K562 (cell line): Measurements from ENCODE around the gene ALK. TPM values are rescaled to one million over a fixed set of nuclear protein-coding genes. Genes with fewer than 3 reads are reported as not detected.

ENCODE experiments used
- ATAC-seq: fragments of 200-7000 bp; cut with Tn5 transposase; 3 replicates; pipeline ENCODE4 v1.9.1; 2020; ENCODE audit warnings: moderate library complexity
- BruUV-seq: library from RNA; stranded (reverse); fragments of 400-500 nt; replicated peaks from 2 replicates; lab custom pipeline; 2021; lab: Mats Ljungman, UMichigan
- CTCF ChIA-PET: fragments of 300-600 bp; formaldehyde crosslinking; extraction: SDS; loops from one replicate; lab custom pipeline; 2021; ENCODE audit warnings: low intra/inter-chr PET ratio; lab: Yijun Ruan, JAX
- POLR2A ChIA-PET: fragments of 300-600, 350-650 bp; sonication (Branson Sonifier 250); formaldehyde crosslinking; extraction: SDS; loops from one replicate; lab custom pipeline; 2021; ENCODE audit warnings: antibody characterized with exemption, inconsistent platforms; lab: Yijun Ruan, JAX
- DNase-seq, 4 experiments: peaks; one replicate each; pipeline versions ENCODE4 v3.0.0 to v3.0.0-alpha.2; 2011 to 2018; ENCODE audit warnings: low spot score in 3 of 4, mixed read lengths in 3 of 4; ENCODE audit errors: extremely low read depth in 1 of 4
- FAIRE-seq: peaks from 2 replicates; lab custom pipeline; 2011; peaks lifted over from hg19 to GRCh38; lab: Jason Lieb, UNC
- H2AFZ ChIP-seq: 2 replicates; pipeline ENCODE4 v1.6.0; 2011; ENCODE audit warnings: low read depth, low read length, control low read depth, inconsistent platforms
- H3K27ac ChIP-seq: fragments of 200-600 bp; 3 replicates; pipeline ENCODE4 v1.8.0; 2011; ENCODE audit warnings: low read depth, mild to moderate bottlenecking, control low read depth, inconsistent platforms, low read length, moderate library complexity, mixed read lengths; ENCODE audit errors: extremely low read depth
- H3K27me3 ChIP-seq, 2 experiments: fragments of 300-600 bp in 1 of 2; 2 replicates in 1 of 2; 3 replicates in 1 of 2; pipeline versions ENCODE4 v1.6.0 to v1.8.0; 2011; ENCODE audit warnings: inconsistent platforms in 2 of 2, low read length in 2 of 2, mild to moderate bottlenecking in 1 of 2, mixed read lengths in 1 of 2, moderate library complexity in 1 of 2; ENCODE audit not compliant: control insufficient read depth in 2 of 2, insufficient read depth in 2 of 2
- H3K36me3 ChIP-seq: fragments of 300-600 bp; 3 replicates; pipeline ENCODE4 v1.8.0; 2011; ENCODE audit warnings: mild to moderate bottlenecking, low read length, inconsistent platforms; ENCODE audit not compliant: control insufficient read depth, insufficient read depth
- H3K4me1 ChIP-seq, 2 experiments: fragments of 200-600 bp in 1 of 2; replicated peaks in 1 of 2; 2 replicates in 1 of 2; 3 replicates in 1 of 2; pipeline versions ENCODE4 v1.5.1 to v1.8.0; 2011; ENCODE audit warnings: inconsistent platforms in 2 of 2, low read length in 2 of 2, mild to moderate bottlenecking in 1 of 2, mixed read lengths in 1 of 2, moderate library complexity in 1 of 2; ENCODE audit not compliant: control insufficient read depth in 2 of 2, insufficient read depth in 2 of 2
- H3K4me2 ChIP-seq: 2 replicates; pipeline ENCODE4 v1.6.1; 2011; ENCODE audit warnings: low read length, control low read depth, inconsistent platforms, mixed read lengths; ENCODE audit not compliant: insufficient read depth
- H3K4me3 ChIP-seq: fragments of 200-600 bp; sonication (generic), shearing (Covaris generic); 2 replicates; pipeline ENCODE4 v1.5.1; 2016; ENCODE audit warnings: control low read depth, inconsistent platforms
- H3K79me2 ChIP-seq: fragments of 200-600 bp; 3 replicates; pipeline ENCODE4 v1.8.0; 2011; ENCODE audit warnings: low read length, inconsistent platforms; ENCODE audit not compliant: control insufficient read depth, insufficient read depth
- H3K9ac ChIP-seq, 2 experiments: 2 replicates each; pipeline versions ENCODE4 v1.6.0 to v1.6.1; 2011; ENCODE audit warnings: low read depth in 2 of 2, low read length in 2 of 2, control low read depth in 1 of 2, inconsistent platforms in 1 of 2, mild to moderate bottlenecking in 1 of 2, mixed read lengths in 1 of 2; ENCODE audit not compliant: insufficient read depth in 1 of 2
- H3K9me1 ChIP-seq: one replicate; pipeline ENCODE4 v1.6.0; 2011; ENCODE audit warnings: inconsistent platforms, mild to moderate bottlenecking, low read length, moderate library complexity; ENCODE audit not compliant: control insufficient read depth, insufficient read depth
- H3K9me3 ChIP-seq: replicated peaks from 2 replicates; pipeline ENCODE4 v1.5.1; 2011; ENCODE audit warnings: low read depth, low read length, inconsistent platforms; ENCODE audit not compliant: control insufficient read depth, insufficient read depth
- H4K20me1 ChIP-seq: replicated peaks from 2 replicates; pipeline ENCODE4 v1.6.1; 2011; ENCODE audit warnings: low read length, inconsistent platforms, mixed read lengths; ENCODE audit not compliant: control insufficient read depth, insufficient read depth
- BRF1 ChIP-seq: IDR thresholded peaks from 3 replicates; pipeline ENCODE4 v1.6.1; 2011; ENCODE audit warnings: borderline replicate concordance, mild to moderate bottlenecking; ENCODE audit not compliant: insufficient read length; ENCODE audit errors: extremely low read depth
- EHMT2 ChIP-seq: fragments of 450-650 bp; IDR thresholded peaks from 2 replicates; pipeline ENCODE4 v1.6.1; 2018; ENCODE audit warnings: antibody characterized with exemption
- HMGN3 ChIP-seq: IDR thresholded peaks from 2 replicates; pipeline ENCODE4 v1.6.1; 2011; ENCODE audit warnings: borderline replicate concordance, low read depth, mild to moderate bottlenecking, mixed read lengths, low read length; ENCODE audit not compliant: insufficient read length; ENCODE audit errors: extremely low read depth
- RAD51 ChIP-seq: fragments of 450-650 bp; IDR thresholded peaks from 2 replicates; pipeline ENCODE4 v1.7.1; 2016; ENCODE audit warnings: low read depth, mild to moderate bottlenecking, borderline replicate concordance
- TCF15 ChIP-seq: fragments of 250-450 bp; sonication (Bioruptor Pico); IDR thresholded peaks from 2 replicates; pipeline ENCODE4 v1.8.0; 2022; ENCODE audit warnings: moderate library complexity, mild to moderate bottlenecking, inconsistent platforms
- TCFL5 ChIP-seq: fragments of 250-450 bp; sonication (Bioruptor Pico); conservative IDR thresholded peaks from 2 replicates; pipeline ENCODE4 v1.6.1; 2021; ENCODE audit warnings: mild to moderate bottlenecking, moderate library complexity, matching md5 sums
- ZHX1 ChIP-seq: fragments of 150-350 bp; conservative IDR thresholded peaks from 2 replicates; pipeline ENCODE4 v1.6.1; 2014; ENCODE audit warnings: low read length
- ZNF274 ChIP-seq: IDR thresholded peaks from 2 replicates; pipeline ENCODE4 v1.6.1; 2011; ENCODE audit warnings: low read depth, mild to moderate bottlenecking, low read length, moderate library complexity, borderline replicate concordance
- WGBS: fragments of 100-300 bp; shearing (Covaris generic); methylation state at CpG from one replicate; pipeline ENCODE4 v1.1.6; 2016; ENCODE audit warnings: low coverage, mixed read lengths; ENCODE audit not compliant: insufficient coverage; ENCODE audit errors: missing lambda C conversion rate; 5-methylcytosine and 5-hydroxymethylcytosine counted together
- in situ Hi-C: fragments of 300-500 bp; cut with MboI; formaldehyde crosslinking; loops from 4 replicates; pipeline ENCODE4 v1.15.0; 2018; ENCODE audit warnings: inconsistent platforms, mixed read lengths
- intact Hi-C: fragments of 100-400 bp; cut with micrococcal nuclease; formaldehyde crosslinking; loops from 2 replicates; pipeline ENCODE4 v1.14.2; 2022
- polyA plus RNA-seq, 8 experiments: library from polyadenylated mRNA; depleted of rRNA in 4 of 8; stranded (reverse) in 5 of 8; unstranded in 3 of 8; fragments of >200 nt; fragmentation: Nextera tagmentation in 2 of 8; fragmentation: Illumina TruSeq in 1 of 8; extraction: Ambion mirVana in 2 of 8; extraction: Trizol in 1 of 8; gene quantifications; 2 replicates each; pipeline versions ENCODE4 v1.2.1 to v1.2.3, GENCODE V29; 2011 to 2014; ENCODE audit warnings: inconsistent platforms in 1 of 8, missing spikeins in 1 of 8
- total RNA-seq, 7 experiments: library from RNA; depleted of rRNA in 6 of 7; stranded (reverse); fragments of >200 nt in 6 of 7; fragmentation: Illumina TruSeq in 2 of 7; extraction: Trizol in 2 of 7; gene quantifications; 2 replicates each; pipeline versions ENCODE4 v1.2.1 to v1.2.3, GENCODE V29; 2011 to 2021; ENCODE audit warnings: low replicate concordance in 1 of 7

ALK gene
- total and polyA plus RNA-seq, 9 of the 15 experiments (the other 6 are each of a cell fraction or from before 2014, with no cell fraction given) = not detected

DNA sequence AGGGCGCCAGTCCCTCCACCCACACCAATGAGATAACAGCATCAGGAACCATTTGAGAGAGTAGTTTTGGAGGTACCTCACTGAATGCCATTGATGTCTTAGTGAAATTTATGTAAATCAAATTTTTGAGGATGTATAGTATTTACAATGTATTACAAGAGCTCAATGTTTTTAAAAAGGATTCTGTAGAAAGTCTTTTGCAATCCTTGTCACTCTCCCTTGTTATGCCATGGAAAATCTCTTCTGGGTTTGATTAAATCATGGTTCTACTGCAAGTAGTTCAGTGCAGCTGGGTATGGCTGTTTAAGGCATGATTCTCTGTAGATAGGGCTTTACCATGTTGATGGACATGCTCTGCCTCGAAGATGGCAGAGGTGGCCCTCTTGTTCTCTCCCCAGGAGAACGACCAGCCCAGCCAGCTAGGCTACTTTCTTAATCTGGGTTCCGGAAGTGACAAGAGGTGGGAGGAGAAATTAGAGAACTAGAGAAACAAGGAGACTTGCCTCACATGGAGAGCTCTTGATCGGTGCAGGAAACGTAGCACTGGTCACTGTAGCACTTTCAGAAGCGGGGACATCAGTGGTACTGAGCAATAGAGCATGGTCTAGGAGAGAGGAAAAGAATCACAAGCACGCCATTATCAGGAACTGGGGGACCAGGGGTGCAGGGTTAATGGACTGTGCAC, 603.4 kb downstream of the ALK start:
- Histone ChIP-seq H3K9ac (no peak overlapping the region), H3K36me3 (no peaks in the 10 kb centered on the region), H3K4me1 (no peaks in the 10 kb centered on the region; a peak in 1 of 5 replicates), H3K27me3 (peaks cover 0 to 22% of the 10 kb centered on the region in 2 experiments; a peak in 3 of 5 replicates), H3K79me2 (no peaks in the 10 kb centered on the region), H3K9me1 (no peaks in the 10 kb centered on the region), H3K4me2 (no peak overlapping the region), H3K4me3 (no peak overlapping the region), H4K20me1 (0 out of 2 replicates have a peak, but pooled peaks cover 9% of the 10 kb centered on the region), H2AFZ (no peak overlapping the region), H3K9me3 (no peaks in the 10 kb centered on the region), H3K27ac (no peak overlapping the region)
- BruUV-seq = no TSS peak
- intact Hi-C loops = no loop called here
- ATAC-seq (no peak), FAIRE-seq (no peak), DNase-seq (no peak)
- in situ Hi-C loops = no loop called here
- POLR2A ChIA-PET = interaction anchor here (0.6 to 1.4 kb wide), 3 partner anchors 12 to 694 kb away, joined by 3 to 5 read pairs (median 4); no protein-coding TSS in a partner anchor
- no peak for TF ChIP-seq TCFL5 (CRISPR knock-in tag)
- TF ChIP-seq ZHX1 = no peak
- no peak for TF ChIP-seq BRF1
- no peak for TF ChIP-seq ZNF274
- TF ChIP-seq EHMT2 = no peak
- TF ChIP-seq TCF15 = no peak
- no peak for TF ChIP-seq RAD51
- no peak for TF ChIP-seq HMGN3
- WGBS = 0% methylated on average over 8 of the region's 8 CpGs
- CTCF ChIA-PET = no interaction called here
